GM10266 (cell line): ENCODE results near the gene LMAN2L.

Experiments
- DNase-seq: peaks from one replicate; pipeline ENCODE4 v3.0.0; 2012; ENCODE audit errors: extremely low spot score
- TF ChIP-seq, protein P1 (sequence below): IDR thresholded peaks from 2 replicates; pipeline ENCODE4 v1.5.1; 2012; ENCODE audit warnings: mild to moderate bottlenecking, low read depth; ENCODE audit not compliant: control insufficient read depth, insufficient read depth; ENCODE audit errors: missing control alignments

LMAN2L gene

DNA sequence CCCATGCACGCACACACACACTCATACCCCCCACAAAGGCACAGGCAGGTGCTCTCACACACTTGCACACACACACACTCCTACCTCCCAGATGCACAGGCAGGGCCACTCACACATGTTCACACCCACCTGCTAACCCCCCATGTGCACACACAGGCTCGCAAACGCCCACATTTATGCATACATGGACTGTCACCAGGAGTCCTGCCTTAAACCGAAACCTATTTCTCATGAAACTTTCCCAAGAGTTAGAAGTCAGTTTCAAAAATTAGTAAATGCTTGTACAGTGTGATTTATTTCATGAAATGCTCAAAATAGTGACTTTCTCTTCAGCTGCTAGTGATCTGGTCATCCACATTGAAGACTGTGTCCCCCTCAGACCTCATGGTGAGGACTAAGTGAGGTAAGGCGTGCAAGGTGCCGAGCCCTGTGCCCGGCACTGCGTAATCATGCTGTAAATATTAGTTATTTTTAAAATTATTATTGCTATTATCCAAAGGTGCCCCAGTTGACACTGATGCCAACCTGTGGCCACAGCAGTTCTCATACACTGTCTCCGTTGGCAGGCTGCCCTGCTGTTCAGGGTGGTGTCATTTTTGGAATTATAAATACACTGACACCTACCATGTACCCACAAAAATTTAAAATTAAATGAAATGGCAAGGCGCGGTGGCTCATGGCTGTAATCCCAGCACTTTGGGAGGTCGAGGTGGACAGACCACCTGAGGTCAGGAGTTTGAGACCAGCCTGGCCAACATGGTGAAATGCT lies 33.2 kb upstream of the LMAN2L start:
- TF ChIP-seq, protein P1, sequence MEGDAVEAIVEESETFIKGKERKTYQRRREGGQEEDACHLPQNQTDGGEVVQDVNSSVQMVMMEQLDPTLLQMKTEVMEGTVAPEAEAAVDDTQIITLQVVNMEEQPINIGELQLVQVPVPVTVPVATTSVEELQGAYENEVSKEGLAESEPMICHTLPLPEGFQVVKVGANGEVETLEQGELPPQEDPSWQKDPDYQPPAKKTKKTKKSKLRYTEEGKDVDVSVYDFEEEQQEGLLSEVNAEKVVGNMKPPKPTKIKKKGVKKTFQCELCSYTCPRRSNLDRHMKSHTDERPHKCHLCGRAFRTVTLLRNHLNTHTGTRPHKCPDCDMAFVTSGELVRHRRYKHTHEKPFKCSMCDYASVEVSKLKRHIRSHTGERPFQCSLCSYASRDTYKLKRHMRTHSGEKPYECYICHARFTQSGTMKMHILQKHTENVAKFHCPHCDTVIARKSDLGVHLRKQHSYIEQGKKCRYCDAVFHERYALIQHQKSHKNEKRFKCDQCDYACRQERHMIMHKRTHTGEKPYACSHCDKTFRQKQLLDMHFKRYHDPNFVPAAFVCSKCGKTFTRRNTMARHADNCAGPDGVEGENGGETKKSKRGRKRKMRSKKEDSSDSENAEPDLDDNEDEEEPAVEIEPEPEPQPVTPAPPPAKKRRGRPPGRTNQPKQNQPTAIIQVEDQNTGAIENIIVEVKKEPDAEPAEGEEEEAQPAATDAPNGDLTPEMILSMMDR: no peak
- peak; percentile 57 for DNase-seq

DNA sequence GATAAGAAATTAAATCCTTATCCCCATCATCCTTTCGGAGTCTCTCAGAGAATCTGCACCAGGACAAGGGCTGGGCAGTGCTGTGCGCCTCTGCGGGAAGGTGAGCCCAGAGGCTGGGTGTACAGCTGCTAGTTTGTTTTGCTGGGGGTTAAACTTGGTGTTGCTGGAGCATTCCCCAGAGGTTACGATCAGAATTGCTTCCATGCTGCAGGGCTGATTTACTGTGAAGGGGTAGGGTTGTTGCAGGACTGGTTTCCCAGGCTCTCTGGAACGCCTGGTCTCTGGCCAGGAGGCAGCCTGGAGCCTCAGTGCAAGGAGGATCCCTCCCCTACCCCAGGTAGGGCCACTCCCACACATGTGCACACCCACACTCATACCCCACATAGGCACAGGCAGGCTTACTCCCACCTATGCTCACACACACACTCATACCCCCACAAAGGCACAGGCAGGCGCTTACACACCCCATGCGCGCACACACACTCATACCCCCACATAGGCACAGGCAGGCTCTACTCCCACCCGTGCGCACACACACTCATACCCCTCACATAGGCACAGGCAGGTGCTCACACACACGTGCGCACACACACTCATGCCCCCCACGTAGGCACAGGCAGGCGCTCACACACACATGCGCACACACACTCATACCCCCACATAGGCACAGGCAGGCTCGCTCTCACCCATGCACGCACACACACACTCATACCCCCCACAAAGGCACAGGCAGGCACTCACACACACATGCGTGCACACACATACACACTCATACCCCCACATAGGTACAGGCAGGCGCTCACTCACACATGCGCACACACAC lies 32.1 kb upstream of the LMAN2L start:
- TF ChIP-seq, protein P1: no peak
- DNase-seq: no peak

DNA sequence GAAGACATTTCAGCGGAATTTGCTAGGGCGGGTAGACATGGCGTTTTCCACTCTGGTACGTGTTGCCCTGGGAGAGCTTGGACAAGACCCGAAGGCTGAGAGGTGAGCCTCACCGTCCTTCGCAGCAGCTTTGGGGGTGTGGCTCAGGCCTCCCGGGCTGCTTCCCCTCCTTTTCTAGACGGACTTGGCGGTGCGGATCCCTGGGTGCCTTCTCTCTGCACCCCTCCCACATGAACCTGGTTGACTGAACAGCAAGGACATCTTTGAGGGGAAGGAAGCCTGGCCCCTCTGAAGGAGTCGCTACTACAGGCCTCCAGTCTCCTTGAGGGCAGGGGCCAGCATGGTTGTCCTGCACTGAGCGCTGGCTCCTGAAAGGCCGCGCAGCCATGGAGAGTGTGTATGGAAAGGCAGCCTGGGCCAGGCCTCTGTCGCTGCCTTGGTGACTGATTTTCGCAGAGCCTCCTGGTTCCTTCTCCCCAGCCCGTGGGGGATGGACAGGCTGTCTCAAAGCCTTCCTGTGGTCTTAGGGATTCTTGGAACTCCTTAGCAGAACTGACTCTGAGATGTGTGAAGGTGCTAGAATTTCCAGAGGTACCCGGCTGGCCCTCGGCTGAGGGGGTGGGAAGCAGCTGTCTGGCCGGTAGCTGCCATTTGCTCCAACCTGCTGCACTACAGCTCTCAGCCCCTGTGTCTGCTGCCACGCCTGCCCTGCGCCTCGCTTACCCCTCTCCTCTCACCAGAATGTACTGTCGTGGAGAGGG lies 30.8 kb upstream of the LMAN2L start:
- TF ChIP-seq, protein P1: no peak
- no peak for DNase-seq

DNA sequence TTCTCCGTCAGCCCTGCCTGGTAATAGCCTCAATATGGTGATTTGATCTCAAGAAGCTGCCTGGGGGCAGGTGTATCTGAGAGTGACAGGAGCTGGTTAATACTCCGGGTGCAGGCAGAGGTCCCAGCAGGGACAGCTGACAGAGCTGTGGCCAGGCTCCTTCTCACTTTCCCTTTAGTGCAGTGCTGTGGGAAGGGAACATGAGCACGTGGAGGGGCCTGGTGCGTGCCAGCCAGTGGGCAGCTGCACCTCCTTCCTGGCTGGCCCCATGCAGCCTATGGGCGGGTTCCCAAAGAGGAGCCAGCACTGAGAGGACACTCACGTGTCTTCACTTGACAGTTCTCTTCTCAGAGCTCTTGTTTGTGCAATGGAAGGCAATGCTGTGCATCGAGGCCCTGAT lies 29.9 kb upstream of the LMAN2L start:
- TF ChIP-seq, protein P1: no peak
- no peak for DNase-seq

DNA sequence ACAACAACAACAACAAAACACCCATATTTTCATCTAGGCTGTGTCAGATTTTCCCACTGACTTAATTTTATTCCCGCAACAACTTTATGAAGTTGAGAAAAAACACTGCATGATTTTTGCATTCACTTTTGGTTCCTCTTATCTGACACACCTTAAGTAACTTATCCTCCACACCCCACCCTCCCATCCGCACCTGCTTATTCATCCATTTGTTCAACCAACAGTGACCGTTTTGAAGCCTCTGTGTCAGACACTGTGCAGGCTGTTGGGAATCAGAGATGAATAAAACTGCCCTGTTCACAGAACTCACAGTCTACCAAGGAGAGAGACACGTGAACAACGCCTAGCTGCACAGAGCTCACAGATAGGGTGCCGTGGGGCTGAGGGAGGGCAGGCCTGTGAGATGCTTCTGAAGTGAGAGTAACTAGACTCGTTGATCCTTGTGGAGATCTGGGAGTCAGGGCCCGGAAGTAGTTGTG lies 28.3 kb upstream of the LMAN2L start:
- peak; percentile 40 for DNase-seq
- TF ChIP-seq, protein P1: no peak

DNA sequence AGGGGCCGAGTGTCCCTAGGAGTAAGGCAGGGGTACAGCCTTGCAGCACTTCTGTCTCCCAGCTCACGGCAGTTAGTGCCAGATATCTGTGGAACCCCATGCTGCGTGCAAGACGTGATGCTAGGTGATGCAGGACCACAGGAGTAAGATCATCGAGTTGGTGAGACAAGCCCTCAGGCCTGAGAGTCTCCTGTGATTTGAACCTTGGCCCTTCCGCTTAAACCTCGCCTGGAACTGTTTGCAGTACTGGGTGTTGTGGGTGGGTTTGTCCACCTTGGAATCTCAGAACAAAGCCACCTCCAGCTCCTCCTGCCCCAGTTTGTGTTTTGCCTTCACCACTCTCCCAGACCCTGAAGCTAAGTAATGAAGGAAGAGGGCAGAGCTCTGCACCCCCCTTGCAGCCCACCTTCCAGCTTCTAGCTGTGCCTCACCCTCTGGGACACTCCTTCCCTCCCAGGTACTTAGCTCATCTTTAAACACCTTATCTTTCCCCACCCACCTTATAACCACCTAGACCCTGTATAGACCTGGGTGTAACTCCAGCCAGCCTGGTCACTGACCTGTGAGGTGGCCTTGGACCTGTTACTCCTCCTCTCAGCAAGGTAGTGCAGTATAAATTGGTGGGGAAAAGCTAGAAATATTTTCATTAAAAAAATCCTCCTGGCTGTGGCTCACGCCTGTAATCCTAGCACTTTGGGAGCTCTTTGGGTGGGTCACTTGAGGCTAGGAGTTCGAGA lies 27.4 kb upstream of the LMAN2L start:
- TF ChIP-seq, protein P1: no peak

More for the DNA sequence above, 27.4 kb upstream of the LMAN2L start:
- no peak for DNase-seq
